AG08395 (cell line): Measurements from ENCODE around the gene DYTN.

Experiments
- DNase-seq: peaks from one replicate; pipeline ENCODE4 v3.0.0; 2012; ENCODE audit warnings: mixed read lengths, low spot score

Gene DYTN

DNA sequence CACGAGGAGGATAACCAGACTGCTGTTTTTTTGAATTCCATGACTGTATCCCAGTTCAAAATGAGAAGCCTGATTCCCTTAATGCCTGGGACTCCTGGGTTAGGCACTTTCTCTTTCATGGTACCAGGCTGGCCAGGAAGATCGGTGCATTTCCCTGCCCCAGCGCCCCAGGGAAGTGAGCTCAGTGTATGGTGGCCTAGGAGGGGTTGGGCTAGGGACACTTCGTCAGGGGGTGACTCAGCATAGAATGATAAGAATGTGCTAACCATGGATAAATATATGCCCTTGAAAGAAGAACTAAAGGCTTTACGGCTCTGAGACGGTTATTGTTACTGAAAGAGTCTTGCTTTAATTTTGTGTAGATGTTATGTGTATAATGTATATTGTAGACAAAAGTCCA is 103.4 kb downstream of the DYTN start:
- no peak for DNase-seq

DNA sequence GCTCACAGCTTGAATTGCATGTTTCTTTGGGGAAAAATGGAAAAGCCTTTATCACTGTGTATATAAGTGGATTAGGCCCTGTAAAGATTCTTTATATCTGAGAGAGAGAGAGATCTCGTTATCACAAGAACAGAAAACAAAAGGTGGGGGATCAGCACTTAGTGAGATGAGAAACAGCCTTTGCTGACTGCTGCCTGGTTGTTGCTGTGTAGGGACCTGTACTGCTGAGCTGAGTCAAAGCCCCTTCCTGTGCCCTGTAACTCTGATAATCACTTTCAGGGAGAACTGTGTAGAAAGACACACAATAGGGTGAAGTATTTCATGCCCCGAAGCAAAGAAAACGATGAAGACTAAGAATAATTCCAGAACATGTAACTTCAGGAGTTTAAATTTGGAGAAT is 106.5 kb downstream of the DYTN start:
- DNase-seq, result no peak

DNA sequence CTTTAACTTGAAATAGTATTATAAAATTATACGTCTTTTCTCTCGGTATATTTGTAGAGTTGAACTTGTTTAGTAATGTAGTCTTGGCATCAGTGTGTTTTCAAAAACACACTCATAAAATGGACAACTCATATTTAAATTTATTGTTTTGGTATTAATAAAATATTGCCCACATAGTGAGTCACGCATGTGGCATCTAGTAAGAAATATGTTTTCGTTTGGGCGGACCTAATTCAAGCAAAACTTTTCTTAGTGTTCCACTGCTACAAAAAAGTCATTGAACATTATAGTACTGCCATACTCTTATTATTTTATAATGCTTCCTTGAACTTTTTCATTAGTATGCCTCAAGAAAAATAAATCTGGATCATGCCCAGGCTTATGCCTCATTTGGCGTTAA is 107.0 kb downstream of the DYTN start:
- DNase-seq, result no peak

DNA sequence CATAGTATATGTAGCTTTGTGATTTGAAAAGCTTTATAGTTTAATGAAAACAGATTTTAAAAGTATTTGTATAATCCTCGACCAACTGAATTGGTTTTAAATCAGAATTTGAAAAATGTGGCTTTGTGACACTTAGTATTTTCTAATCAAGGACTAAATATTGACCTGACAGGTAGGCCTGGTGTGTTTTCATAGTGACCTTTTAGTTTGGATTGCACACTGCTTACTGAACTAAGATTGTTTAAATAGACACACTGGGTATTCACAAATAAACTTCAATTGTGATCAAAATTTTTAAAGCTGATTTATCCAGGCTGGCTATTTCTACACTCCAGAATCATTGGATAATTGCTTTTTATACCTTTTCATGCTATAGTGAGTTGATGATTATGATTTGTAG is 107.7 kb downstream of the DYTN start:
- no peak for DNase-seq

DNA sequence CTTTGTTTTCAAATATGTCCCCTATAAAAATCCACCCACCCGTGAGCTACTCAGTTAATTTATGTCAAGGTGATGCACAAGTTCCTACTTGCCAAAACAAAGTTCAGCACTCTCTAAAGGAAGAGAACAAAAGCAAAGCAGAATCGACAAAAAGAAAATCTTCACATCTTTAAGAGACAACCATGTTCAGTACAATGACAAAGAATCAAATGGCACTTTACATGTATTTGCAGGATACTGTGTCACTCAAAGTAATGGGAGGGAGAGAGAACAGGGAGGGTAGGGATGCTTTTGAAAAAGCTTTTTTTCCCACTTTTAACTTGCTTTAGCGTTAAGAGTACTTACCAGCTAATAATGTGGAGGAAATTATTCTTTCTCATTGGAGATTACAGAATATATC is 115.0 kb downstream of the DYTN start:
- no peak for DNase-seq
